Ascending aorta (tissue), 2 donors: Measurements from ENCODE around the gene PTGDR. TPM values are rescaled to one million over a fixed set of nuclear protein-coding genes. Genes with fewer than 3 reads are reported as not detected.

Source experiments
- DNase-seq, 2 donors: peaks; one replicate each; pipeline ENCODE4 v3.0.0-alpha.2; 2019; ENCODE audit warnings: low spot score in 2 of 2
- H3K27ac ChIP-seq, 2 donors: fragments of 200-600 bp; sonication (generic); one replicate each; pipeline ENCODE4 v1.5.1; 2016 to 2017; ENCODE audit warnings: mild to moderate bottlenecking in 1 of 2
- H3K27me3 ChIP-seq: fragments of 200-600 bp; sonication (generic); one replicate; pipeline ENCODE4 v1.5.1; 2017
- H3K36me3 ChIP-seq, 2 donors: fragments of 200-600 bp; sonication (generic); one replicate each; pipeline ENCODE4 v1.5.1; 2016
- H3K4me1 ChIP-seq, 2 donors: fragments of 200-600 bp; sonication (generic); one replicate each; pipeline ENCODE4 v1.5.1; 2016 to 2017; ENCODE audit warnings: mild to moderate bottlenecking in 1 of 2
- H3K4me3 ChIP-seq, 2 donors: fragments of 200-600 bp; sonication (generic); one replicate each; pipeline ENCODE4 v1.5.1; 2016 to 2017; ENCODE audit warnings: mild to moderate bottlenecking in 1 of 2
- H3K9me3 ChIP-seq, 2 donors: fragments of 200-600 bp; sonication (generic); one replicate each; pipeline ENCODE4 v1.5.1; 2016
- CTCF ChIP-seq, 3 experiments: fragments of 200-600 bp in 2 of 3; fragments of 450-650 bp in 1 of 3; sonication (generic) in 2 of 3; IDR thresholded peaks; one replicate each; pipeline ENCODE4 v1.5.1; 2016 to 2019; ENCODE audit warnings: antibody characterized with exemption in 3 of 3, mild to moderate bottlenecking in 1 of 3, moderate library complexity in 1 of 3
- intact Hi-C: fragments of 100-400 bp; cut with DNase I; formaldehyde crosslinking; loops from one replicate; pipeline ENCODE4 v1.15.1; 2023
- total RNA-seq: library from RNA; depleted of rRNA; stranded (reverse); fragments of >200 nt; gene quantifications from one replicate; pipeline ENCODE4 v1.1.0, GENCODE V29; 2016

Gene PTGDR
- total RNA-seq, 1 donor from 2014 or later: 13.4 TPM

- intact Hi-C loops: no loop called here
These were observed 26.3 kb upstream of the PTGDR start for GRCh38 chr14:52241087-52241793.

GRCh38 chr14:52244328-52244727, 23.2 kb upstream of the PTGDR start:
- intact Hi-C loops: no loop called here
- no peaks in the 10 kb centered on the region for H3K27me3 ChIP-seq
- H3K4me3 ChIP-seq: no peak overlapping the region
- H3K4me1 ChIP-seq: no peaks in the 10 kb centered on the region
- no peak for TF ChIP-seq CTCF (IDR thresholded peaks at IDR 0.05)
- H3K9me3 ChIP-seq: no peaks in the 10 kb centered on the region
- no peak for DNase-seq
- H3K27ac ChIP-seq: no peak overlapping the region
- H3K36me3 ChIP-seq: no peaks in the 10 kb centered on the region

More at GRCh38 chr14:52241087-52241793, 26.3 kb upstream of the PTGDR start:
- Histone ChIP-seq H3K4me3 (no peak overlapping the region), H3K9me3 (no peaks in the 10 kb centered on the region), H3K27ac (no peak overlapping the region), H3K27me3 (no peaks in the 10 kb centered on the region), H3K36me3 (no peaks in the 10 kb centered on the region), H3K4me1 (no peaks in the 10 kb centered on the region)
- no peak for DNase-seq
- no peak for TF ChIP-seq CTCF (IDR thresholded peaks at IDR 0.05)

- no peak for TF ChIP-seq CTCF (IDR thresholded peaks at IDR 0.05)
- Histone ChIP-seq H3K27me3 (no peaks in the 10 kb centered on the region), H3K36me3 (no peaks in the 10 kb centered on the region), H3K4me1 (no peaks in the 10 kb centered on the region), H3K27ac (no peak overlapping the region), H3K4me3 (no peak overlapping the region), H3K9me3 (no peaks in the 10 kb centered on the region)
- DNase-seq: no peak
- intact Hi-C loops: no loop called here
These were observed 22.5 kb upstream of the PTGDR start for GRCh38 chr14:52244997-52245396.

- no peak for DNase-seq
- no peak for TF ChIP-seq CTCF (IDR thresholded peaks at IDR 0.05)
- Histone ChIP-seq H3K27ac (no peak overlapping the region), H3K4me1 (no peaks in the 10 kb centered on the region), H3K4me3 (no peak overlapping the region), H3K27me3 (no peaks in the 10 kb centered on the region), H3K36me3 (no peaks in the 10 kb centered on the region), H3K9me3 (no peaks in the 10 kb centered on the region)
- intact Hi-C loops: no loop called here
These were observed 19.4 kb upstream of the PTGDR start for GRCh38 chr14:52248057-52248456.

- Histone ChIP-seq H3K9me3 (no peaks in the 10 kb centered on the region), H3K36me3 (no peaks in the 10 kb centered on the region), H3K4me3 (no peak overlapping the region), H3K4me1 (no peaks in the 10 kb centered on the region), H3K27me3 (no peaks in the 10 kb centered on the region), H3K27ac (no peak overlapping the region)
- intact Hi-C loops: no loop called here
- no peak for DNase-seq
- no peak for TF ChIP-seq CTCF (IDR thresholded peaks at IDR 0.05)
These were observed 15.8 kb upstream of the PTGDR start for GRCh38 chr14:52251724-52252123.

GRCh38 chr14:52253503-52253902, 14.0 kb upstream of the PTGDR start:
- H3K27ac ChIP-seq: no peak overlapping the region
- no peaks in the 10 kb centered on the region for H3K36me3 ChIP-seq
- intact Hi-C loops: no loop called here
- H3K27me3 ChIP-seq: no peaks in the 10 kb centered on the region
- no peaks in the 10 kb centered on the region for H3K4me1 ChIP-seq
- no peak for DNase-seq
- no peak for TF ChIP-seq CTCF (IDR thresholded peaks at IDR 0.05)
- no peaks in the 10 kb centered on the region for H3K9me3 ChIP-seq
- no peak overlapping the region for H3K4me3 ChIP-seq
